GM21723 (cell line): ENCODE results near the gene PUDP.

Experiments used
- ATAC-seq: cut with Tn5 transposase; IDR thresholded peaks from one replicate; pipeline ENCODE4 v1.9.1; 2021; ENCODE audit warnings: mild to moderate bottlenecking, moderate library complexity; ENCODE audit not compliant: unreplicated experiment

Gene PUDP

DNA sequence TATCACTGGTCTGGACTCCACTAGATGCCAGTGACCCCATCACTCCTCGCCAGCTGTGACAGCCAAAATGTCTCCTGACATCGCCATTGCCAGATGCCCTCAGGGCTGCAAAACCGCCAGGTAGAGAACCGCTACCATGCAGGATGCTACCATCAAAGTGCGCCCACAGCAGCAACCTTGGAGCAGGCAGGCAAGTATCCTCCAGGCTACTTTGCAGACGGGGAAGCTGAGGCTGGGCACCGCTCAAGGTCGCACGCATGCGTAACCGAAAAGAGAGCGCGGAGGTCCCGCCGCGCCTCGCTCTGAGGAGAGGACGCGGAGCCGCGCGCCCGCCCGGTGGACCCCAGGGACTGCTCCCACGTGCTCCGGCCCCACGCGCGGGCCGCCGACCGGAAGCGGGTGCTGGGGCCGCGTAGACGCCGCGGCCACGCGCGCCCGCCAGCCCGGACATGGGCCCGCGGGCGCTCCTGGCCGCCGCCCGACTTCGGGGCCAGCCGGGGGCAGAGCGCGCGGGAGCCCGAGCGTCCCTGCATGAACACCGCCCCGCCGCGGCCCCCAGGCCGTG lies 458 bp downstream of the PUDP start, which contains the start of gene STS:
STS (plus strand) TSS at position 300 of the 565 bp plus-strand sequence. CDS start 105,488 bp downstream, outside the sequence.
- ATAC-seq = peak; percentile 45

DNA sequence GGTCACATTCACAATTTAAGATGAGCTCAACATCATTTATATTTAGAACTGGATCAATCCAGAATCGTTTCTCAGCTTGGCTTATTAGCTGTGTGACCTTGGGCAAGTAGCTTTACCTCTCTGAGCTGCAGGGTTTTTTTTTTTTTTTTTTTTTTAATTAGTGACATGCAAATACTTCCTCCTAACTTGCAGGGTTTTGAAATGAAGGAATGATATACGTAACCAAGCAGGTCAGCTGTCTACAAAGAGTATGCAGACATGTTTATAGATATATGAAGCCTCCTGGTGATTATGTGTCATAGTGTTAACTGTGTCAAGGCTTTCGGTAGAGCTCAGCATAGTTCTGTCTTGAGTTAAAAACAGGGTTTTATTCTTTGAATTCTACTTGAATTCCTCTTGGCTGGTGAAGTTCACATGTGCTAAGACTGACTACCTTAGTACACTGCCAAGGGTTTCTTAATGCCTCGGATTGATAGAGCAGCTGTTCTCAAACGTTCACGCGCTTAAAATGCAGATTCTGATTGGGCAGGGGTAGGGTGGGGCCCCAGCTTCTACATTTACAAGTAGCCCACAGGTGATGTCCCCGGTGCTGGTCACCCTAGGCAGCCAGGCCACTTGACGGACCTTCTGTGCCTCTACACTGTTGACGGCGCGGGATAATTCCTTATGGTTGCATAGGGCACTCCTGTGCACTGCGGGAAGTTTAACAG lies 1.1 kb downstream of the PUDP start:
- peak; percentile 24 for ATAC-seq

DNA sequence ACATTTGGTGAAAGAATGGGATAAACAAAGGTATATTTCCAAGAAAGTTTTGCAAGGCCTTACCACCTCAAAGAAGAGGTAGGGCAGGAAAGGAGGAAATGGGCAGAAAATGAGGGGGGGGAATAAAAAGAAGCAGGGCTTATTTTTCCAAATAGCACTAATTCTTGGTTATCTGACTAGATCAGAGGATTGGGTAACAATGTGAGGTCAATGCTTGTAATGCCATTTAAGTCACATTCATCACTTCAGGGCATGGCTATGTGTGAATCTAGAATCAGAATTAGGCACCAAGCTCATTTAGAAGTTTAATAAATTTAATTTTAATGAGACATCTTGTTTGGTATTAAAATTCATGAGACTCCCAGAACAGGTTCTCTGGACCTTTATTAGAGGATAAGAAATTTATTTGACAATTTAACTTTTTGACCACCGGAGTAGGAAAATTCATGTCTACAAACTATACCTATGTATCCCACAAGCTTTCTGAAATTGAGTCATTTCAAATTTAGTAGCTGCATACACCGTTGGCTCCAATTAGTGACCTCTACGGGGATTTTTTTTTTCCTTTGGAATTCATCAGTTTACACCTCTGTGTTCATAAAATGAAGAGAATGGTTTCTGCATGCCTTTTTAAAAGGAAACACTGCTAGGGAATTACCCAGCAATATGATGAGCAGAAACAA lies 1.8 kb downstream of the PUDP start:
- ATAC-seq = no peak

DNA sequence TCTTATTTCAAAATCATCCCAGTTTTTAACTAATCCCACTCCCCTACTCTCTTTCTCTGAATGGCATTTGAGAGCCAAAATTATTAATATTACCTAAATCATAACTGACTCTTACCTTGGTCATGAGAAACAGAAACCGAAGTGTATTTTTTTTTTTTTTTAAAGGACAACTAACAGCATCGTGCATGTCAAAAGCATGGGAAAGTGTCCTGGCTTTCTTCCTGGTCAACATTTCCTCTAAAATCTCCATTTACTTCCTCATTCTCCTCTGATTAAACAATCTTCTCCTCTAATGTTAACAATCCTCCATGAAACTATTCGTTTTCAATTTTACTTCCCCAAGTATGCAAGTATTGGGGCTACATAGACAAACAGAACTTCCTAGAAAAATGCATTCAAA lies 2.5 kb downstream of the PUDP start:
- ATAC-seq = no peak

DNA sequence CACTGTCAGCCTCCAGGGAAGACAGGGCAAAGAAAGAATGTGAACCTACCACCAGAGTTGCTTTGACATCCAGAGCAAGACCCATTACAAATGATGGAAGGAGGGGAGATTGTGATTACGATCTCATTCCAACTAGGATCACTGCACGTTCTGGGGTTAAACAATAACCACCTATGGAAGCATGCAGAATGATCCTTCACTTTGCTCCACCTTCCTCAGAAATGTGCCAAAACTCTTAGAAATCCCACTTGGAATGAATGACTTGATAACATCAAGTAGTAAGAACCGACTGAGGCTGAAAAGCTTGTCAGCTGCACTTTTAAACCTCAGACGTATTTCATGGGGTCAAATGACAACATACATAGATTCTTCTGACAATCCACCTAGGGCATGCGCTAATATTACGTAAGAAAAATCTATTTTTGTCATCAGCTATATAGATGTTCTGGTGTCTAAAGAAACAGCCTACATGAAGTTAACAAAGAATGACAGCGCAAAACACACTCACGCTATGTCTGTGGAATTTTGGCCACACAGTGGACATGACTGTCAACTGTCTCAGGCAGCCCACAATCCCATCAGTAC lies 3.9 kb downstream of the PUDP start:
- ATAC-seq = no peak

DNA sequence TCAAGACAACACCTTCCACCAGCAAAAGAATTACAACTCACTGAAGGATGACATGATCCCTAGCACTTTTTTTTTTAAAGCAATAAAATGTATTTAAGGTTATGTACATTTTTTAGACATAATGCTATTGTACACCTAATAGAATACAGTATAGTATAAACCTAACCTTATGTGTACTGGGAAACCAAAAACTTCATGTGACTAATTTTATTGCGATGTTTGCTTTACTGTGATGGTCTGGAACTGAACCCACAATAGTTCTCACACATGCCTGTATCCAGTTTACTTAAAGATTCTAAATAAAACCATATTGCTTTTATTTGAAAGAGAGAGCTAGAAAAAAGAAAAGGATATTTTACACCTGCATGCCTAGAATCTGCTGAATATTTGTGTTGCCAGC lies 4.9 kb downstream of the PUDP start:
- no peak for ATAC-seq

DNA sequence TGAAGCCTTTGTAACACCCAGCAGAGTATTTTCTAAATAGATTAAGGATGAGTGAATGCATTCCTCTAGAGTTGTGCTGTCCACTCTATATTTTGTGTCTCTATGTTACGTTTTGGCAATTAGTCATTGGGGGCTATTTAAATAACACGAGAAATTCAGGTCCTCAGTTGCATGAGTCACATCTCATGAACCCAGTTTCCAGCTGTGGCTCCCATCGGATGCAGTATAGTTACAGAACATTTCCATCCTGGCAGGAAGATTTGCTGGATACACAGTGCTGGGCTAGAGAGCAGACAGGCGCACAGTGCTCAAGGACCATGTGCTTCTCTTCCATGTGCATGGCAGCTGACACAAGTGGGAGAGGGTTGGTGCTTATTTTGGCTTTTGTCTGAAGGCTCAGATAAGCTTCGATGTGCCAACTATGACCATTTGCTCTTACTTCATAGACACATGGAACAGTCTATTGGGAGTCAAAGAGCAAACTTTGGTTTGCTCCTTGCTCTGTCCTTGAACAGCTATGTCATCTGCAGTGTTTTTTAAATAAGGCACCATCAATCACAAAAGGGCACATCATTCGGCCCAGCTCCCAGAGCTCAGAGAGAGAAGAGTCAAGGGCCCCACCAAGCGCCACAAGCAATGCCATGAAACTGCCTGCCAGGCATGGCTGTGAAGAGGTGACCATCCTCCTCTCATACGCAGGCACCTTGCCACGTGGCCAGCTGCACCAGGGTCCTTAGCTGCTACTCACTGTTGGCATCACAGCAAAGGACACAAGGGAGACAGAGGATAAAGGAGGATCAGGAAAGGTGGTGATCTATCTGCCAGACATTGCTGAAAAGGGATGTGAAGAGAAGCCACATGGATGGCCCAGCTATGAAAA lies 8.5 kb downstream of the PUDP start:
- no peak for ATAC-seq

DNA sequence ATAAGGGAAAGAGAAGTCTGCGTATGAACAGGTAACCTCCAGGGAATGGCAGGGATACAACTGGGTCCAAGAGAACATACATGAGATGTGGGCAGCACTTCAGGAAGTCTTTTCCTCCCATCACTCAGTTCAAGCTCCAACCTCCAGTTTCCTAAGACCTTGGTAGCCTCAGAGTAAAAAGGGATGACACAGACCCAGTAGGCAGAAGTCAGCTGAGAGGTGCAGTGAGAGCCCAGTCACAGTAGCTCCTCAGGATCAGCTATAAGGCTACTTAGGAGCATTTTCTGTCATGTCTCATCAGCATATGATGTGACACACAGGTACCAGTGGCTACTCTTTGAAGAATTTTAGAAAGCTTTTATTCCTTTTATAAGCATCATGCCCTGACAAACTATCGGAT lies 13.0 kb downstream of the PUDP start:
- no peak for ATAC-seq

DNA sequence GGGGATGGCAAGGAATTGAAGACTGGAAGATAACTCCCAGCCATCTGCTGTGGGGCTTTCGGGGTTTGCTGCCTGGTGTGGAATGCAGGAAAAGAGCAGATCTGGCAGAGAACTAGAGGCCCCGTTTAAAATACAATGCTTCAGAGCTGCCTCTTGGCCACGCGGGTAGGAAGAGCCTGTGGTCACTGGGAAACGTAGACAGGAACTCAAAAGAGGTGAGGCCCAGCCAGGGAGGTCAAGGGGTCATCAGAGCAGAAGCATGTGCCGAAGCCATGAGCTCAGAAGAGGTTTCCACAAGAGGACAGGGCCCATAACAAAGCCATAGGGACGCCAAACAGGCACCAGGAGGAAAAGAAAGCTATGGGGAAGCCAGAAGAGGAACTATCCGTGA lies 14.9 kb downstream of the PUDP start:
- no peak for ATAC-seq

DNA sequence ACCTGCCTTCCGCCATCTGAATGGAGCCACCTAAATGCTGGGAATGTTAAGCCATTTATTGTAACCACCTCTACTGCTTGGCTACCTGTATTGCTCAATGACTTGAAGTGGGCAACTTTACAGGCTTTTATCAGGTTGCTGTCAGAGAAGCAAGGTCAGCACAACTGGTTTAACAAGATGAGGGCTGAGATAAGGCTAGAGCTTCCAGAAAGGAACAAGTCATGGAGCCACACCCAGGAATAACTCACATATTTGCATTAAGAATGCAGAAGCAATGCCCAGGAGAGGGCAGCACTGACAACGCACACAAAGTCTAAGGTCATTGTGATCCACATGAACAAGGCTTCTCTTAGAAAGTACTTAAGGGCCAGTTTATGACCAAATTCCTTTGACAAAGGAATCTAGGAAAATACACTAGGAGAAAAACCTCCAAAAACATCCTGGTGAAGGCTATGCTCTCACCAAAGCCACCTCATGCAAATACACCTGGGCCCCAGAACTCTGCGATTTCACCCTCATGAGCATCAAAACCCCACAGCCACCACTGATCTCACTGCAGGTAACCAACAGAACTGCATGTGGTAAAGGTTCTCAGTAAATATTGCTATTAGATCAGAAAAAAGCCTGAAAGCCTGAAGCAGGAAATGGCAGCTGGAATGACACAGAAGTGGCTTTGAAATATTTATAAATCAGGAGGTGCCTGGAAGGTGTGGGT lies 15.5 kb downstream of the PUDP start:
- ATAC-seq = peak; percentile 79

DNA sequence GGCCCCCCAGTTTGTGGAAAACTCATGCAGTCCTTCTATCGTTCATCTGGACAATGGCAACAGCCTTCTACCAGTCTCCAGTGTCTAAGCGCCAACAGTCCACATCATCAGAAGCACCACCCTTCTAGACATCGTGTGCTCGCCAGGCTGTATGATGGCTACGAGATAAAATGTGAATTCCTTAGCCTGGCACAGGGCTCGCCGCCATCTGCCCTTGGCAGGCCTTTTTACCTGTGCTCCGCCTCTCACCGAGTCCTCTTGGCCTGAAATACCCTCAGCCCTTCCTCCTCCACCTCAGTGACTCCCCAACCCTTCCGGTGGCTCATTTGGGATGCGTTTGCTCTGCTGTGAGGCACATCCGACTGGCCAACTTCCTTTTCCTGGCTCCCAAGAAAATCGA lies 16.3 kb downstream of the PUDP start:
- ATAC-seq = no peak

DNA sequence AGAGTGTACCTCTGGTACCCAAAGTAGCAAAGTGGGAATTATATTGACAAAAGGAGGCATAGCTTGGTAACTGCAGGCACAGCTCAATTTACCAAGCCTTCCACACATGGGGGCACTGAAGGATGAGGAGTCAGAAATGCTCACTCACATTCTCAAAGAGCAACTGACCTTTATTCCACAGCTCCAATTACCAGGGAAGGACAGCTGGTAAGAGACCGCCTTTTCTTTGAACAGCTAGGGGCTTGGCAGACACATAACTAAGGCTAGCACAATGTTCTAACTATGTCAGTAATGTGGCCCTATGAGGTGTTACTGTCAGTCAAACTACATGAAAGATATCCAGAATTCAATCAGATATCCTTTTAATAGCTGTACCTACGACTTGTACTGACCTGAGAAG lies 20.9 kb downstream of the PUDP start:
- no peak for ATAC-seq

DNA sequence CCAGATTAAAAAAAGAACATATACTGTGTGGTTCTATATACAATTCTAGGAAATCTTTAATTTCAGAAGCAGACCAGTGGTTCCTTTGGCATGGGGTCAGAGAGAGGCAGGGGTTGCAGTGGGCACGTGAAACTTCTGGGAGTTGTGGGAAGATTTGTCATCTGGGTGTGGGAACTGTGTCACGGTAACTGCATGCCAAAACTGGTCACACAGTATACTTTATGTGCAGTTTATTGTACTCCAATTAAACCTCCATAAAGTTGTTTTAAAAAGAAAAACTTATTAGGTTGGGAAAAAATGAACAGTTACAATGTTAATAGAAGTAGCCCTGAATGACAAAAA lies 27.1 kb downstream of the PUDP start:
- ATAC-seq = no peak

DNA sequence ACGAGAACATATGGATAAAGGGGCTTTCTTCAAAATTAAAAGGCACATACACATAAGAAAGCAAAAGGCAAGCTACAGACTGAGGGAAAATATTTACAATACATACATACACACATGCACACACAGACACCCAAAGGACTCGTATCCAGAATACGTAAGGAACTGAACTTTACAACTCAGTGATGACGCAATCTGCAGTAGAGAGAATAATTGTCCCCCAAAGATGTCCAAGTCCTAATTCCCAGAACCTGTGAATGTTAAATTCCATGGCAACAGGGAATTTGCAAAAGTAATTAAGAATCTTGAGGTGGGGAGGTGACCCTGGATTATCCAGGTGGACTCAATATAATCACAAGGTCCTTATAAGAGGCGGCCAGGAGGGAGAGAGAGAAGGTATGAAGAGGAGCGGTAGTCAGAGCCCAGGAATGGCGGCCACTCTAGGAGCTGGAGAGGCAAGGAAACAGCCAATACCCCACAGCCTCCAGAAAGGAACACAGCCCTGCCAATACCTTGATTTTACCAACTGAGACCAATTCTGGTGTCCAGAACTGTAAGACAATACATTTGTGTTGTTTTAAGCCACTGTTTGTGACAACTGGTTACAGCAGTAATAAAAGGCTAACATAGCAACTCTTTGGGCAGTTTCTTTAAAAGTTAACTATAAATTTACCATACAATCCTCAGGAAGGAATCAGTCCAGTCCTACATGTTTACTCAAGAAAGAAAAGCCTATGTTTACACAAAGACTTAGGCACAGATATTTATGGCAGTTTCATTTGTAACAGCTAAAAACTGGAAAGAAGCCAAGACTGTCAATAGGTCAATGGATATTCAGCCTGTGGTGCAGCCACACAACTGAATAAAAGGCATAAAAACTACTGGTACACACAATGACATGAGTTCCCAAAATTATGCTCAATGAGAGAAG lies 27.7 kb downstream of the PUDP start:
- no peak for ATAC-seq

DNA sequence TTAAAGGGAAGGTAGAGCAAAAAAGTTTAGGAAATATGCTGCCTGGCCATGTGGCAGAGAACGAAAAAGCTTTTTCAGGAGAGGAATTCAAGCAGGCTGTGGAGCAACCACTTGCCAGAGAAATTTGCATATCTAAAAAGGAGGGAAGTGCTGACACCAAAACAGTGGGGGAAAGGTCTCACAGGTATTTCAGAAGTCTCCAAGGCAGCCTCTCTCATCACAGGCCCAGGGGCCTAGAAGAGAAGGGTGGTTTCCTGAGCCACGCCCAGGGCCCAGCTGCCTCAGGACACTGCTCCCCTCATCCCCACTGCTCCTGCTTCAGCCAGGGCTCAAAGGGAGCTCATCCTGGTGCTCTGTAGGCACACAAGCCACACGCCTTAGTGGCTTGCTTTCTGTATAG lies 30.4 kb downstream of the PUDP start:
- ATAC-seq = peak; percentile 55

DNA sequence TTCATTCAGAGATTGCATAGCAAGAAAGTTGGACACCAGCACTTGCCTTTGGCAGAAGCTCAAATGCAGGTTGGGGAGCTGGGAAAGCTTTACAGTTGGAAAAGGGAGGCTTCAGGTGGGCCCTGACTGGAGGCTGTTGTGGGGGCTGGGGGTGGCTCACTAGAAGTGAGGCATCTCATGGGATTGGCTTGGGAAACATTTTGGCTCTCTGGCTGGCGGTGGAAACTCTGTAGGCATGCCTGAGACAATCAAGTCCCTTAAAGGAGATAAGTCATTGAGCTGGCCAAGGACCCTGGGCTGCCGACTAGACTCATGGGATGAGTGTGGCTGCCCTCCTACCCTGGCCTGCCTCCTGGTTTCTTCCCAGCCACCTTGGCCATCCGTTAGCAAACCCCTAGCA lies 31.9 kb downstream of the PUDP start:
- no peak for ATAC-seq

DNA sequence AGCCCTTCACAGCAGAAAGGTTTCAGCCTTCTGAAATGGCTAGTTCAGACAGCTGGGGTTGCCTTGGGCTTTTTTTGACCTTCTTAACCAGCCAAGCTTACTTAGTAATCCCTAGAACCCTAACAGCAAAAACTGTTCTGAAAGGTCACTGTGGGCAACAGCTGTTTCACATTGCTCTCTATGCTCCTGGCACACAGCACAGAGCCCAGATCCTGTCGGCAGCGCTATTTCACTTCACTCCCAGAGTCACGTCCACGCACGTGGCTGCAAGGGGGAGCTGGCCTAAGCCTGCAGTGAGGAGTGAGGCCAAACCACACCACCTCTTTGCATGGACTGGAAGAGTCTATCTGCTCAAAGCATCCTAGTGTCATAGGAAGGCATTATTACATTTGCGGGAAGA lies 32.4 kb downstream of the PUDP start:
- ATAC-seq = peak; percentile 58

DNA sequence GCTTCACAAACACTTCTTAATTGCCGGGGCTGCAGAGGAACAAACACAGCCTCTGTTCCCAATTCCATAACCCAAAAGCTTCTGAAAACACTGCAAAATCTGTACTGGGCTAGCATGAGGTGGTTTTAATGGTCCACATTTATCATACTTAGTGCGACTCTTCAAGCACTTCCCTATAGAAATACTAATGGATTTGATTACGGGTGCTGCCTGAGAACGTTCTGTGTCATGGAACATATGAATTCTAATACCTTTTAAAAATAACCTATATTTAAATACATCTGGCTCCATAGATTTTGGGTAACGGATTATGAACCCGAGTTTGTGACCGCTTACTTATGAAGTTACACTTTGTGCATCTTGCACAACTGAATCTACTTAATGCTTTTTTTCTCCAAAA lies 35.9 kb downstream of the PUDP start:
- no peak for ATAC-seq

DNA sequence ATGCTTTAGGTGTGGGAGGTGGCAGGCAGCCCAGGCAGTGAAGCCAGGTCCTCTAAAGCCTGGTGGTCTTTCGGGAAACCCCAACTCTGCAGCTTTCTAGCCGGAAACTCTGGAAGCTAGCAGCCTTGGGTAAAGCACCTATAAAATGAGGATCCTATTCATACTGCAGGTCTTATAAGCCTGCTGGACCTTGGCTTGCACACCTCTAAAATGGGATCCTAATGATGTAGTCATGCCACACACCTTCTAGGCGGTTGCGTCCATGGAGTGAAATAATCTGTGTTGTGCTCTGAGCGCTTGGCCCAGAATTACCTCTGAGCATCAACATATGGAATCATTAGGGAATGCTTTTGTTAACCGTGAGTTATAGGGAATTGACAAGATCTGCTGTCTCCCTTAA lies 36.4 kb downstream of the PUDP start:
- ATAC-seq = no peak
